ENCODE data around the gene ENOX1.

Gene ENOX1

GRCh38 chr13:43785650-43786471 lies 911 bp downstream of the ENOX1 start:
- peak in 1 of 2 experiments; percentile 42 for DNase-seq (ENCODE audit: low read depth in 2 of 2)

- DNase-seq (ENCODE audit: low read depth in 2 of 2) = no peak
These were observed 1.5 kb downstream of the ENOX1 start for GRCh38 chr13:43785261-43785649.

GRCh38 chr13:43784496-43784895 lies 2.3 kb downstream of the ENOX1 start:
- no peak for DNase-seq (ENCODE audit: low read depth in 2 of 2)

- peak in 1 of 2 experiments; percentile 16 for DNase-seq (ENCODE audit: low read depth in 2 of 2)
These were observed 3.0 kb downstream of the ENOX1 start for GRCh38 chr13:43783820-43784219.

- DNase-seq (ENCODE audit: low read depth in 2 of 2) = no peak
These were observed 4.1 kb downstream of the ENOX1 start for GRCh38 chr13:43782686-43783085.

- DNase-seq (ENCODE audit: low read depth in 2 of 2) = no peak
These were observed 6.1 kb downstream of the ENOX1 start for GRCh38 chr13:43780666-43781065.

- DNase-seq (ENCODE audit: low read depth in 2 of 2) = peak in 1 of 2 experiments; percentile 16
These were observed 10.2 kb downstream of the ENOX1 start for GRCh38 chr13:43776501-43777079.

GRCh38 chr13:43776006-43776405 lies 10.8 kb downstream of the ENOX1 start:
- DNase-seq (ENCODE audit: low read depth in 2 of 2) = no peak

GRCh38 chr13:43773602-43774001 lies 13.2 kb downstream of the ENOX1 start:
- DNase-seq (ENCODE audit: low read depth in 2 of 2) = no peak

GRCh38 chr13:43770871-43771270 lies 15.9 kb downstream of the ENOX1 start:
- DNase-seq (ENCODE audit: low read depth in 2 of 2) = no peak

GRCh38 chr13:43769529-43769928 lies 17.2 kb downstream of the ENOX1 start:
- DNase-seq (ENCODE audit: low read depth in 2 of 2) = no peak

GRCh38 chr13:43767341-43767931 lies 19.3 kb downstream of the ENOX1 start:
- no peak for DNase-seq (ENCODE audit: low read depth in 2 of 2)

- DNase-seq (ENCODE audit: low read depth in 2 of 2) = no peak
These were observed 20.0 kb downstream of the ENOX1 start for GRCh38 chr13:43766725-43767124.

- no peak for DNase-seq (ENCODE audit: low read depth in 2 of 2)
These were observed 22.4 kb downstream of the ENOX1 start for GRCh38 chr13:43764349-43764748.

GRCh38 chr13:43763143-43763759 lies 23.5 kb downstream of the ENOX1 start:
- DNase-seq (ENCODE audit: low read depth in 2 of 2) = no peak

GRCh38 chr13:43761616-43762315 lies 25.0 kb downstream of the ENOX1 start:
- no peak for DNase-seq (ENCODE audit: low read depth in 2 of 2)

GRCh38 chr13:43760257-43760656 lies 26.5 kb downstream of the ENOX1 start:
- DNase-seq (ENCODE audit: low read depth in 2 of 2) = no peak

GRCh38 chr13:43758834-43759233 lies 27.9 kb downstream of the ENOX1 start:
- DNase-seq (ENCODE audit: low read depth in 2 of 2) = no peak

GRCh38 chr13:43757266-43757665 lies 29.5 kb downstream of the ENOX1 start:
- DNase-seq (ENCODE audit: low read depth in 2 of 2) = no peak

- DNase-seq (ENCODE audit: low read depth in 2 of 2) = no peak
These were observed 30.9 kb downstream of the ENOX1 start for GRCh38 chr13:43755844-43756243.

GRCh38 chr13:43751624-43752023 lies 35.1 kb downstream of the ENOX1 start:
- no peak for DNase-seq (ENCODE audit: low read depth in 2 of 2)

GRCh38 chr13:43749503-43749902 lies 37.3 kb downstream of the ENOX1 start:
- DNase-seq (ENCODE audit: low read depth in 2 of 2) = no peak

Data from fibroblast of skin of left quadriceps (primary cell).